ENCODE data around the gene RALY. TPM values are rescaled to one million over a fixed set of nuclear protein-coding genes. Genes with fewer than 3 reads are reported as not detected.

The RALY gene
- total and polyA plus RNA-seq, 2 donors (not counting 3 experiments of a cell fraction or from before 2014, with no cell fraction given): 142 to 146 TPM

DNA sequence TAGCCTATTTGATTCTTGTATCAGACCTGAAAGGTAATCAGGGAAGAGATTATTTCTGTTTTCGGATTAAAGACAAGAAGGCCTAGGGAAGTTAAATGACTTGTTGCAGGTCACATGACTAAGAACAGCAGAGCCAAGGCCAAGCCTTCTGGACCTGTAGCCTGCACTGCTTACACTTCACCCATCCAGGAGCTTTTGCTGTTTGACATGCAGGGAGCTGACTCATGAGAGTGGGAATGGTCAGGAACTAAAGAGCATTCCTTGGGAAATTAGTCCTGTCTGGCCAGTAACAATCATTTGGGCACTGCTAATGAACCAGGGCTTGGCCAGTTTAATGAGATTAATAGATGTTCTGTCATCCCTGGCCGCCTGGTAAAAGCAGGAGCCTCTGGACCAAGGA lies 71.5 kb downstream of the RALY start:
- DNase-seq (ENCODE audit: low read depth, low spot score) (peak; percentile 15), FAIRE-seq (peak; percentile 63)
- Histone ChIP-seq H3K79me2 (ENCODE audit: control insufficient read depth, insufficient read depth, low read length) (peaks cover 41% of the 10 kb centered on the region), H2AFZ (ENCODE audit: low read depth, low read length) (no peak overlapping the region), H3K9me3 (replicated peaks; ENCODE audit: control insufficient read depth, insufficient read depth, low read length) (no peaks in the 10 kb centered on the region), H3K4me2 (ENCODE audit: insufficient read depth, low read length) (no peak overlapping the region), H3K27me3 (ENCODE audit: control insufficient read depth in 2 of 2, insufficient read depth in 2 of 2, low read length in 2 of 2) (no peaks in the 10 kb centered on the region), H3K4me3 (replicated peaks in 1 of 3; ENCODE audit: insufficient read depth in 1 of 3, low read depth in 1 of 3, low read length in 3 of 3) (no peak overlapping the region), H4K20me1 (replicated peaks; ENCODE audit: control insufficient read depth, extremely low read depth, insufficient read depth, low read length) (peaks cover 4% of the 10 kb centered on the region), H3K4me1 (ENCODE audit: control insufficient read depth, extremely low read depth, insufficient read depth, low read length) (no peaks in the 10 kb centered on the region), H3K36me3 (ENCODE audit: control insufficient read depth in 2 of 2, extremely low read depth in 1 of 2, insufficient read depth in 2 of 2, low read length in 2 of 2) (no peaks in the 10 kb centered on the region), H3K9me1 (replicated peaks; ENCODE audit: control insufficient read depth, extremely low read depth, insufficient read depth, low read length) (no peaks in the 10 kb centered on the region), H3K9ac (replicated peaks; ENCODE audit: extremely low read depth, insufficient read depth, low read length) (no peak overlapping the region), H3K27ac (ENCODE audit: insufficient read depth, low read depth, low read length) (no peak overlapping the region)
- no peak for TF ChIP-seq EZH2 (IDR thresholded peaks at IDR 0.05; ENCODE audit: borderline replicate concordance, low read depth, low read length, severe bottlenecking)
- TF ChIP-seq FOS (IDR thresholded peaks at IDR 0.05; ENCODE audit: borderline replicate concordance, insufficient read depth, low read length): peak; percentile 22
- BruUV-seq (replicated peaks): no TSS peak
- intact Hi-C loops (cut with micrococcal nuclease): loop anchor here (5.0 kb wide), 3 partner anchors 118 to 608 kb away; partner anchors contain the start of gene ACTL10
- dilution Hi-C loops (cut with MboI; ENCODE audit: extremely low pct_ligation_motif_present, low sequenced_read_pairs): no loop called here
- CTCF ChIA-PET: interaction anchor here (1.0 to 1.5 kb wide), 3 partner anchors 12 to 202 kb away, joined by 3 to 11 read pairs (median 3); no protein-coding TSS in a partner anchor
- POLR2A ChIA-PET: interaction anchor here (1.2 kb wide), 1 partner anchor 72 kb away, joined by 3 read pairs; the partner anchor contains the start of gene RALY

- TF ChIP-seq CTCF (IDR thresholded peaks at IDR 0.05; ENCODE audit: extremely low read depth in 1 of 2, insufficient read depth in 1 of 2, low read depth in 1 of 2, low read length in 2 of 2) (no peak), EZH2 (IDR thresholded peaks at IDR 0.05; ENCODE audit: borderline replicate concordance, low read depth, low read length, severe bottlenecking) (no peak), GATA2 (IDR thresholded peaks at IDR 0.05; ENCODE audit: insufficient read depth, insufficient read length, low read depth, low read length) (no peak)
- TF ChIP-seq, protein P1, sequence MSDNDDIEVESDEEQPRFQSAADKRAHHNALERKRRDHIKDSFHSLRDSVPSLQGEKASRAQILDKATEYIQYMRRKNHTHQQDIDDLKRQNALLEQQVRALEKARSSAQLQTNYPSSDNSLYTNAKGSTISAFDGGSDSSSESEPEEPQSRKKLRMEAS (IDR thresholded peaks at IDR 0.05; ENCODE audit: insufficient read depth, insufficient read length): no peak
- H3K9me3 ChIP-seq (replicated peaks; ENCODE audit: control insufficient read depth, insufficient read depth, low read length): no peaks in the 10 kb centered on the region
- POLR2A ChIA-PET: interaction anchor here (0.7 kb wide), 1 partner anchor 559 kb away, joined by 4 read pairs; no protein-coding TSS in a partner anchor
- no peak overlapping the region for H3K4me3 ChIP-seq (replicated peaks in 1 of 3; ENCODE audit: insufficient read depth in 1 of 3, low read depth in 1 of 3, low read length in 3 of 3)
- intact Hi-C loops (cut with micrococcal nuclease): loop anchor here (5.0 kb wide), 3 partner anchors 119 to 609 kb away; partner anchors contain the start of gene ACTL10
- H3K4me2 ChIP-seq (ENCODE audit: insufficient read depth, low read length): no peak overlapping the region
- CTCF ChIA-PET: interaction anchor here (1.2 kb wide), 1 partner anchor 11 kb away, joined by 3 read pairs; no protein-coding TSS in a partner anchor
- H3K36me3 ChIP-seq (ENCODE audit: control insufficient read depth in 2 of 2, extremely low read depth in 1 of 2, insufficient read depth in 2 of 2, low read length in 2 of 2): no peaks in the 10 kb centered on the region
- H3K4me1 ChIP-seq (ENCODE audit: control insufficient read depth, extremely low read depth, insufficient read depth, low read length): no peaks in the 10 kb centered on the region
- no peak overlapping the region for H3K9ac ChIP-seq (replicated peaks; ENCODE audit: extremely low read depth, insufficient read depth, low read length)
- no peak overlapping the region for H3K27ac ChIP-seq (ENCODE audit: insufficient read depth, low read depth, low read length)
- dilution Hi-C loops (cut with MboI; ENCODE audit: extremely low pct_ligation_motif_present, low sequenced_read_pairs): no loop called here
- H3K79me2 ChIP-seq (ENCODE audit: control insufficient read depth, insufficient read depth, low read length): peaks cover 33% of the 10 kb centered on the region
- H3K27me3 ChIP-seq (ENCODE audit: control insufficient read depth in 2 of 2, insufficient read depth in 2 of 2, low read length in 2 of 2): no peaks in the 10 kb centered on the region
- H4K20me1 ChIP-seq (replicated peaks; ENCODE audit: control insufficient read depth, extremely low read depth, insufficient read depth, low read length): peaks cover 4% of the 10 kb centered on the region
- FAIRE-seq: no peak
- BruUV-seq (replicated peaks): no TSS peak
- H3K9me1 ChIP-seq (replicated peaks; ENCODE audit: control insufficient read depth, extremely low read depth, insufficient read depth, low read length): no peaks in the 10 kb centered on the region
- DNase-seq (ENCODE audit: low read depth, low spot score): no peak
- H2AFZ ChIP-seq (ENCODE audit: low read depth, low read length): no peak overlapping the region
These were observed 72.9 kb downstream of the RALY start for GRCh38 chr20:34066476-34067090.

Data from endothelial cell of umbilical vein (primary cell).